Kidney (tissue), 14 donors: ENCODE measurements around the gene TMEM237. TPM values are rescaled to one million over a fixed set of nuclear protein-coding genes. Genes with fewer than 3 reads are reported as not detected.

Experiments
- DNase-seq, 5 donors: peaks; one replicate each; pipeline ENCODE4 v3.0.0-alpha.2; 2013 to 2020
- FAIRE-seq: peaks from 2 replicates; lab custom pipeline; 2012; peaks lifted over from hg19 to GRCh38; lab: Jason Lieb, UNC
- H3K27ac ChIP-seq, 2 donors: one replicate each; pipeline ENCODE4 v1.7.0; 2013; ENCODE audit warnings: low read depth in 2 of 2, low read length in 2 of 2, inconsistent platforms in 1 of 2
- H3K27me3 ChIP-seq: one replicate; pipeline ENCODE4 v1.7.1; 2013; ENCODE audit warnings: low read length, inconsistent platforms; ENCODE audit not compliant: control insufficient read depth, insufficient read depth
- H3K36me3 ChIP-seq, 3 donors: one replicate each; pipeline versions ENCODE4 v1.7.0 to v1.7.1; 2013; ENCODE audit warnings: low read length in 3 of 3, control low read depth in 1 of 3, inconsistent platforms in 1 of 3; ENCODE audit not compliant: insufficient read depth in 3 of 3, control insufficient read depth in 2 of 3
- H3K4me1 ChIP-seq, 3 donors: one replicate each; pipeline versions ENCODE4 v1.7.0 to v1.7.1; 2013; ENCODE audit warnings: low read length in 3 of 3, inconsistent platforms in 1 of 3, low read depth in 1 of 3; ENCODE audit not compliant: control insufficient read depth in 2 of 3, insufficient read depth in 2 of 3
- H3K4me3 ChIP-seq, 3 donors: one replicate each; pipeline versions ENCODE4 v1.7.0 to v1.8.1; 2013; ENCODE audit warnings: low read length in 3 of 3, control low read depth in 1 of 3, inconsistent platforms in 1 of 3
- H3K9ac ChIP-seq, 3 donors: one replicate each; pipeline versions ENCODE4 v1.7.0 to v1.7.1; 2013; ENCODE audit warnings: low read length in 3 of 3, control low read depth in 1 of 3, inconsistent platforms in 1 of 3
- H3K9me3 ChIP-seq, 3 donors: one replicate each; pipeline versions ENCODE4 v1.7.0 to v1.7.1; 2013; ENCODE audit warnings: low read length in 3 of 3, control low read depth in 1 of 3, inconsistent platforms in 1 of 3; ENCODE audit not compliant: control insufficient read depth in 2 of 3, insufficient read depth in 1 of 3
- CTCF ChIP-seq: IDR thresholded peaks from 3 replicates; pipeline ENCODE4 v1.5.1; 2012; ENCODE audit warnings: mild to moderate bottlenecking, moderate library complexity, borderline replicate concordance; ENCODE audit not compliant: insufficient read depth; ENCODE audit errors: extremely low read depth
- intact Hi-C: fragments of 100-400 bp; cut with DNase I; formaldehyde crosslinking; loops from one replicate; pipeline ENCODE4 v1.11.1; 2022
- polyA plus RNA-seq: library from polyadenylated mRNA; stranded (reverse); fragments of 350-450 nt; fragmentation: Illumina TruSeq; extraction: RNeasy Lipid Tissue Mini Kit (QIAGEN cat#74804); gene quantifications from one replicate; pipeline ENCODE4 v1.2.3, GENCODE V29; 2014; ENCODE audit warnings: low read depth, low replicate concordance; ENCODE audit not compliant: insufficient read depth
- total RNA-seq: library from RNA; stranded (reverse); fragmentation: NEBNext Ultra II Directional; extraction: Animal tissue kit (Norgen Biotek cat#: 25700); gene quantifications from one replicate; pipeline ENCODE4 v1.2.1, GENCODE V29; 2021
- donor health status: control.
- donor health status: control.
- donor health status: control.
- donor health status: control.
- donor health status: control.
- donor health status: DM: yes; HTN: yes; CAD: no.
- donor health status: Normal renal cell carcinoma (clear cell type).

Gene TMEM237
- total and polyA plus RNA-seq, 2 donors from 2014 or later: 10.7 to 14.9 TPM

GRCh38 chr2:201664334-201664733 lies 21.0 kb upstream of the TMEM237 start:
- Histone ChIP-seq H3K36me3 (no peaks in the 10 kb centered on the region), H3K9ac (no peak overlapping the region), H3K4me1 (no peaks in the 10 kb centered on the region), H3K27me3 (no peaks in the 10 kb centered on the region), H3K4me3 (no peak overlapping the region), H3K9me3 (no peaks in the 10 kb centered on the region), H3K27ac (no peak overlapping the region)
- DNase-seq: no peak
- TF ChIP-seq CTCF: no peak
- intact Hi-C loops: no loop called here
- no peak for FAIRE-seq

GRCh38 chr2:201661366-201661765 lies 18.1 kb upstream of the TMEM237 start:
- H3K36me3 ChIP-seq: no peaks in the 10 kb centered on the region
- no peak for TF ChIP-seq CTCF
- H3K9me3 ChIP-seq: no peaks in the 10 kb centered on the region
- DNase-seq: no peak
- no peaks in the 10 kb centered on the region for H3K4me1 ChIP-seq
- no peak overlapping the region for H3K4me3 ChIP-seq
- no peak for FAIRE-seq
- no peak overlapping the region for H3K9ac ChIP-seq
- no peak overlapping the region for H3K27ac ChIP-seq
- intact Hi-C loops: no loop called here
- no peaks in the 10 kb centered on the region for H3K27me3 ChIP-seq

GRCh38 chr2:201660293-201660895 lies 17.1 kb upstream of the TMEM237 start:
- TF ChIP-seq CTCF: no peak
- Histone ChIP-seq H3K4me1 (no peaks in the 10 kb centered on the region), H3K27ac (no peak overlapping the region), H3K4me3 (no peak overlapping the region), H3K9ac (no peak overlapping the region), H3K27me3 (no peaks in the 10 kb centered on the region), H3K9me3 (no peaks in the 10 kb centered on the region), H3K36me3 (no peaks in the 10 kb centered on the region)
- DNase-seq (no peak), FAIRE-seq (no peak)
- intact Hi-C loops: no loop called here

- no peak for FAIRE-seq
- no peak for DNase-seq
- H3K9ac ChIP-seq: no peak overlapping the region
- no peaks in the 10 kb centered on the region for H3K36me3 ChIP-seq
- no peak overlapping the region for H3K27ac ChIP-seq
- intact Hi-C loops: no loop called here
- no peaks in the 10 kb centered on the region for H3K4me1 ChIP-seq
- no peak for TF ChIP-seq CTCF
- H3K9me3 ChIP-seq: no peaks in the 10 kb centered on the region
- no peaks in the 10 kb centered on the region for H3K27me3 ChIP-seq
- no peak overlapping the region for H3K4me3 ChIP-seq
Measured at GRCh38 chr2:201656740-201657139, 13.4 kb upstream of the TMEM237 start.
